H9 (cell line): Measurements from ENCODE around the gene P3H3. TPM values are rescaled to one million over a fixed set of nuclear protein-coding genes. Genes with fewer than 3 reads are reported as not detected.

ENCODE experiments used
- DNase-seq: peaks from one replicate; pipeline ENCODE4 v3.0.0-alpha.2; 2017
- H2AFZ ChIP-seq: one replicate; pipeline ENCODE4 v1.6.1; 2013; ENCODE audit warnings: mild to moderate bottlenecking, low read length, control low read depth, moderate library complexity
- H2AK5ac ChIP-seq: 2 replicates; pipeline ENCODE4 v1.6.1; 2013; ENCODE audit warnings: low read length, control low read depth, mixed read lengths; ENCODE audit not compliant: insufficient read length
- H2BK120ac ChIP-seq: one replicate; pipeline ENCODE4 v1.6.1; 2013; ENCODE audit warnings: low read depth, mild to moderate bottlenecking, low read length, control low read depth, inconsistent platforms; ENCODE audit not compliant: poor library complexity, severe bottlenecking
- H2BK12ac ChIP-seq: 2 replicates; pipeline ENCODE4 v1.6.1; 2013; ENCODE audit warnings: low read length, control low read depth, mixed read lengths, low read depth; ENCODE audit not compliant: insufficient read length
- H2BK15ac ChIP-seq: 2 replicates; pipeline ENCODE4 v1.6.1; 2013; ENCODE audit warnings: low read depth, low read length, control low read depth
- H2BK20ac ChIP-seq: one replicate; pipeline ENCODE4 v1.6.1; 2013; ENCODE audit warnings: low read depth, mild to moderate bottlenecking, low read length, control low read depth, inconsistent platforms; ENCODE audit not compliant: poor library complexity, severe bottlenecking
- H2BK5ac ChIP-seq: 2 replicates; pipeline ENCODE4 v1.6.1; 2013; ENCODE audit warnings: low read length, control low read depth, mixed read lengths; ENCODE audit not compliant: insufficient read length
- H3K14ac ChIP-seq: 2 replicates; pipeline ENCODE4 v1.6.1; 2013; ENCODE audit warnings: low read length, control low read depth; ENCODE audit not compliant: insufficient read depth
- H3K18ac ChIP-seq: 2 replicates; pipeline ENCODE4 v1.6.1; 2013; ENCODE audit warnings: low read depth, mild to moderate bottlenecking, mixed read lengths, low read length, control low read depth; ENCODE audit not compliant: insufficient read length
- H3K23ac ChIP-seq: 2 replicates; pipeline ENCODE4 v1.6.1; 2013; ENCODE audit warnings: low read length, control low read depth, mixed read lengths, low read depth; ENCODE audit not compliant: insufficient read length
- H3K23me2 ChIP-seq: 2 replicates; pipeline ENCODE4 v1.6.1; 2013; ENCODE audit warnings: low read depth, mild to moderate bottlenecking, mixed read lengths, low read length, control low read depth; ENCODE audit not compliant: insufficient read length, poor library complexity, severe bottlenecking
- H3K27ac ChIP-seq: 2 replicates; pipeline ENCODE4 v1.5.1; 2013; ENCODE audit warnings: low read length, control low read depth, mixed read lengths, low read depth; ENCODE audit not compliant: insufficient read length
- H3K27me3 ChIP-seq: 2 replicates; pipeline ENCODE4 v1.6.1; 2013; ENCODE audit warnings: low read length, control low read depth, inconsistent platforms; ENCODE audit not compliant: insufficient read depth
- H3K4ac ChIP-seq: 2 replicates; pipeline ENCODE4 v1.6.1; 2013; ENCODE audit warnings: low read depth, mild to moderate bottlenecking, control low read depth, inconsistent platforms, low read length, moderate library complexity
- H3K4me1 ChIP-seq: 2 replicates; pipeline ENCODE4 v1.6.1; 2013; ENCODE audit warnings: low read length, control low read depth, inconsistent platforms; ENCODE audit not compliant: insufficient read depth
- H3K4me2 ChIP-seq: 2 replicates; pipeline ENCODE4 v1.6.1; 2013; ENCODE audit warnings: low read length, control low read depth, mixed read lengths; ENCODE audit not compliant: insufficient read length, insufficient read depth
- H3K56ac ChIP-seq: 2 replicates; pipeline ENCODE4 v1.6.1; 2013; ENCODE audit warnings: low read depth, mild to moderate bottlenecking, mixed read lengths, low read length, control low read depth; ENCODE audit not compliant: insufficient read length
- H3K79me1 ChIP-seq: 2 replicates; pipeline ENCODE4 v1.6.1; 2013; ENCODE audit warnings: low read depth, mild to moderate bottlenecking, moderate library complexity, low read length, control low read depth, inconsistent platforms; ENCODE audit not compliant: insufficient read depth, poor library complexity, severe bottlenecking
- H3K79me2 ChIP-seq: 2 replicates; pipeline ENCODE4 v1.6.1; 2013; ENCODE audit warnings: low read length, control low read depth, inconsistent platforms; ENCODE audit not compliant: insufficient read depth
- H3K9ac ChIP-seq: 2 replicates; pipeline ENCODE4 v1.6.1; 2013; ENCODE audit warnings: low read length, control low read depth, mixed read lengths; ENCODE audit not compliant: insufficient read length; ENCODE audit errors: extremely low read depth
- H3K9me3 ChIP-seq: one replicate; pipeline ENCODE4 v1.6.1; 2013; ENCODE audit warnings: low read depth, low read length, inconsistent platforms; ENCODE audit not compliant: control insufficient read depth
- H3T11ph ChIP-seq: one replicate; pipeline ENCODE4 v1.6.1; 2013; ENCODE audit warnings: mild to moderate bottlenecking, low read length, control low read depth, inconsistent platforms
- H4K20me1 ChIP-seq: one replicate; pipeline ENCODE4 v1.6.1; 2013; ENCODE audit not compliant: control insufficient read depth, insufficient read length, insufficient read depth
- H4K5ac ChIP-seq: 2 replicates; pipeline ENCODE4 v1.6.1; 2013; ENCODE audit warnings: low read depth, mild to moderate bottlenecking, mixed read lengths, low read length, control low read depth; ENCODE audit not compliant: insufficient read length
- H4K8ac ChIP-seq: replicated peaks from 2 replicates; pipeline ENCODE4 v1.6.1; 2013; ENCODE audit warnings: low read length, control low read depth, mixed read lengths, low read depth; ENCODE audit not compliant: insufficient read length
- H4K91ac ChIP-seq: 2 replicates; pipeline ENCODE4 v1.6.1; 2013; ENCODE audit warnings: low read depth, mild to moderate bottlenecking, moderate library complexity, mixed read lengths, low read length, control low read depth; ENCODE audit not compliant: insufficient read length
- H3K27ac Mint-ChIP-seq, 3 experiments: 2 replicates in 2 of 3; 3 replicates in 1 of 3; pipeline ENCODE4 v1.8.0; 2020 to 2021; ENCODE audit warnings: mixed read lengths in 3 of 3, mild to moderate bottlenecking in 1 of 3, moderate library complexity in 1 of 3
- H3K27me3 Mint-ChIP-seq: 2 replicates; pipeline ENCODE4 v1.8.0; 2021; ENCODE audit warnings: low read depth, mild to moderate bottlenecking, moderate library complexity, mixed read lengths
- H3K36me3 Mint-ChIP-seq, 3 experiments: 2 replicates in 2 of 3; 3 replicates in 1 of 3; pipeline ENCODE4 v1.8.0; 2020 to 2021; ENCODE audit warnings: low read depth in 3 of 3, mixed read lengths in 3 of 3; ENCODE audit not compliant: insufficient read depth in 1 of 3
- H3K4me1 Mint-ChIP-seq, 2 experiments: 2 replicates each; pipeline ENCODE4 v1.8.0; 2020; ENCODE audit warnings: mixed read lengths in 2 of 2
- H3K4me3 Mint-ChIP-seq, 2 experiments: 2 replicates in 1 of 2; 3 replicates in 1 of 2; pipeline ENCODE4 v1.8.0; 2020 to 2021; ENCODE audit warnings: mild to moderate bottlenecking in 2 of 2, mixed read lengths in 2 of 2, moderate library complexity in 1 of 2
- H3K9me3 Mint-ChIP-seq, 2 experiments: 2 replicates in 1 of 2; 3 replicates in 1 of 2; pipeline ENCODE4 v1.8.0; 2020; ENCODE audit warnings: mild to moderate bottlenecking in 2 of 2, mixed read lengths in 2 of 2, moderate library complexity in 1 of 2
- WGBS: extraction: QIAGEN DNeasy Blood & Tissue Kit; methylation state at CpG from one replicate; pipeline ENCODE4 v1.1.7; 2013; ENCODE audit warnings: missing lambda C conversion rate, low lambda C conversion rate, mixed read lengths; ENCODE audit not compliant: insufficient read length; ENCODE audit errors: extremely low coverage; 5-methylcytosine and 5-hydroxymethylcytosine counted together
- total RNA-seq: library from RNA; stranded (reverse); gene quantifications from 2 replicates; pipeline ENCODE4 v1.2.1, GENCODE V29; 2021
- TF ChIP-seq, protein P1 (sequence below): fragments of 200-600 bp; sonication (generic); conservative IDR thresholded peaks from 3 replicates; pipeline ENCODE4 v1.8.0; 2021; ENCODE audit warnings: antibody characterized with exemption, mild to moderate bottlenecking

The P3H3 gene
- total RNA-seq, 1 experiment from 2014 or later: 55.0 TPM

DNA sequence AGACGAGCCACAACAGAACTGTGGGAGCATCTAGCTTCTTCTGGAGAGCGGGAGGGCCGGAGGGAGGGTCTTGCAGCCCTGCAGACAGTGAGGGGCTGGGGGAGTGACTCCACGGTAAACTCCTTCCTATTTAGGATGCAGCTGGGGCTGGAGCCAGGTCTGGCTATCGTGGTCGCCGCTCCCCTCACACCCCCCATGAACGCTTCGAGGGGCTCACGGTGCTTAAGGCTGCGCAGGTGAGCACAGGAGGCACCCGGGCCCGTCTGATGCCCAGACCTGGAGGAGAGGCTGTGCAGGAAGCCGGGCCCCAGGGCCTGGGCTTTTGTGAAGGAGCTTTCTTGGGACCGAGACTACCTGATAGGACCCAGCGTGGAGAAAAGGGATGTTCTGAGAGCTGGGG, 8.6 kb downstream of the P3H3 start:
- Histone ChIP-seq H3K79me2 (no peaks in the 10 kb centered on the region), H4K91ac (no peak overlapping the region), H2BK12ac (no peak overlapping the region), H3K79me1 (no peaks in the 10 kb centered on the region), H3K18ac (no peak overlapping the region), H2BK20ac (no peak overlapping the region), H2AFZ (no peak overlapping the region), H4K8ac (no peak overlapping the region), H2BK15ac (no peak overlapping the region), H3K4me2 (no peak overlapping the region), H3K9ac (no peak overlapping the region), H3K23me2 (no peaks in the 10 kb centered on the region), H3K23ac (no peak overlapping the region), H4K20me1 (no peaks in the 10 kb centered on the region), H3K9me3 (no peaks in the 10 kb centered on the region), H3K14ac (no peak overlapping the region), H4K5ac (no peak overlapping the region), H3K27me3 (no peaks in the 10 kb centered on the region), H2BK120ac (no peak overlapping the region), H3K4me1 (no peaks in the 10 kb centered on the region), H2BK5ac (no peak overlapping the region), H3K56ac (no peak overlapping the region), H2AK5ac (no peak overlapping the region), H3T11ph (no peak overlapping the region), H3K27ac (no peak overlapping the region), H3K4ac (no peak overlapping the region)
- TF ChIP-seq, protein P1, sequence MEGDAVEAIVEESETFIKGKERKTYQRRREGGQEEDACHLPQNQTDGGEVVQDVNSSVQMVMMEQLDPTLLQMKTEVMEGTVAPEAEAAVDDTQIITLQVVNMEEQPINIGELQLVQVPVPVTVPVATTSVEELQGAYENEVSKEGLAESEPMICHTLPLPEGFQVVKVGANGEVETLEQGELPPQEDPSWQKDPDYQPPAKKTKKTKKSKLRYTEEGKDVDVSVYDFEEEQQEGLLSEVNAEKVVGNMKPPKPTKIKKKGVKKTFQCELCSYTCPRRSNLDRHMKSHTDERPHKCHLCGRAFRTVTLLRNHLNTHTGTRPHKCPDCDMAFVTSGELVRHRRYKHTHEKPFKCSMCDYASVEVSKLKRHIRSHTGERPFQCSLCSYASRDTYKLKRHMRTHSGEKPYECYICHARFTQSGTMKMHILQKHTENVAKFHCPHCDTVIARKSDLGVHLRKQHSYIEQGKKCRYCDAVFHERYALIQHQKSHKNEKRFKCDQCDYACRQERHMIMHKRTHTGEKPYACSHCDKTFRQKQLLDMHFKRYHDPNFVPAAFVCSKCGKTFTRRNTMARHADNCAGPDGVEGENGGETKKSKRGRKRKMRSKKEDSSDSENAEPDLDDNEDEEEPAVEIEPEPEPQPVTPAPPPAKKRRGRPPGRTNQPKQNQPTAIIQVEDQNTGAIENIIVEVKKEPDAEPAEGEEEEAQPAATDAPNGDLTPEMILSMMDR: no peak
- no CpG with 5 or more reads among the region's 16 CpGs for WGBS
- Mint-ChIP-seq H3K4me3 (no peak overlapping the region), H3K4me1 (peaks cover 4 to 26% of the 10 kb centered on the region in 2 experiments; a peak in 3 of 4 replicates), H3K27me3 (no peaks in the 10 kb centered on the region), H3K9me3 (no peaks in the 10 kb centered on the region; a peak in 1 of 5 replicates), H3K27ac (no peak overlapping the region), H3K36me3 (peaks cover 31 to 71% (median 66%) of the 10 kb centered on the region in 3 experiments; a peak in 6 of 7 replicates)
- DNase-seq: no peak
